Measurements from ENCODE around the gene SPANXN2.

DNA sequence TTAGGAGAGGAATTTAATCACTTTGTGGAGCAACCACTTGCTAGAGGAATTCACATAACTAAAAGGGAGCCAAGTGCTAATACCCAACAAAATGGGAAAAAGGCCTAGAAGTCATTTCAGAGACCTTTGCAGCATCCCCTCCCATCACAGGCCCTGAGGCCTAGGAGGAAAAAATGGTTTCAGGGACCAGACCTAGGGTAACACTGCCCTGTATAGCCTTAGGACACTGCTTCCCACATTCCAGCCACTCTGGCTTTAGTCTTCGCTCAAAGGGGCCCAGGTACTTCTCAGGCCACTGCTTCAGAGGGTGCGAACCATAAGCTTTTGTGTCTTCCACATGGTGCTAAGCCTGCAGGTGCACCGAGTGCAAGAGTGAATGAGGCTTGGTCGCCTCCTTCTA, 19.1 kb downstream of the SPANXN2 start:
- TF ChIP-seq, protein P1, sequence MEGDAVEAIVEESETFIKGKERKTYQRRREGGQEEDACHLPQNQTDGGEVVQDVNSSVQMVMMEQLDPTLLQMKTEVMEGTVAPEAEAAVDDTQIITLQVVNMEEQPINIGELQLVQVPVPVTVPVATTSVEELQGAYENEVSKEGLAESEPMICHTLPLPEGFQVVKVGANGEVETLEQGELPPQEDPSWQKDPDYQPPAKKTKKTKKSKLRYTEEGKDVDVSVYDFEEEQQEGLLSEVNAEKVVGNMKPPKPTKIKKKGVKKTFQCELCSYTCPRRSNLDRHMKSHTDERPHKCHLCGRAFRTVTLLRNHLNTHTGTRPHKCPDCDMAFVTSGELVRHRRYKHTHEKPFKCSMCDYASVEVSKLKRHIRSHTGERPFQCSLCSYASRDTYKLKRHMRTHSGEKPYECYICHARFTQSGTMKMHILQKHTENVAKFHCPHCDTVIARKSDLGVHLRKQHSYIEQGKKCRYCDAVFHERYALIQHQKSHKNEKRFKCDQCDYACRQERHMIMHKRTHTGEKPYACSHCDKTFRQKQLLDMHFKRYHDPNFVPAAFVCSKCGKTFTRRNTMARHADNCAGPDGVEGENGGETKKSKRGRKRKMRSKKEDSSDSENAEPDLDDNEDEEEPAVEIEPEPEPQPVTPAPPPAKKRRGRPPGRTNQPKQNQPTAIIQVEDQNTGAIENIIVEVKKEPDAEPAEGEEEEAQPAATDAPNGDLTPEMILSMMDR (IDR thresholded peaks at IDR 0.05; ENCODE audit: control extremely low read depth in 1 of 3, insufficient read depth in 1 of 3, low read depth in 1 of 3, low read length in 3 of 3) = no peak
- TF ChIP-seq, protein P2, sequence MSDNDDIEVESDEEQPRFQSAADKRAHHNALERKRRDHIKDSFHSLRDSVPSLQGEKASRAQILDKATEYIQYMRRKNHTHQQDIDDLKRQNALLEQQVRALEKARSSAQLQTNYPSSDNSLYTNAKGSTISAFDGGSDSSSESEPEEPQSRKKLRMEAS (IDR thresholded peaks at IDR 0.05) = no peak
- no peak for TF ChIP-seq ASH2L (IDR thresholded peaks at IDR 0.05; ENCODE audit: low read length)

Measured in H1 (cell line).